Endothelial cell of umbilical vein (primary cell): ENCODE measurements around the gene PLXNB3.

Experiments used
- EZH2 ChIP-seq: IDR thresholded peaks from 2 replicates; pipeline ENCODE4 v1.6.1; 2012; ENCODE audit warnings: borderline replicate concordance, low read depth, mild to moderate bottlenecking, moderate library complexity, low read length, inconsistent platforms; ENCODE audit not compliant: severe bottlenecking
- MAX ChIP-seq: IDR thresholded peaks from 2 replicates; pipeline ENCODE4 v1.6.1; 2011; ENCODE audit not compliant: insufficient read depth, insufficient read length
- POLR2A ChIP-seq: IDR thresholded peaks from 2 replicates; pipeline ENCODE4 v1.6.1; 2012; ENCODE audit warnings: low read depth, mild to moderate bottlenecking, control low read depth, low read length
- POLR2AphosphoS5 ChIP-seq: IDR thresholded peaks from 2 replicates; pipeline ENCODE4 v1.6.1; 2012; ENCODE audit warnings: low read depth, mild to moderate bottlenecking, control low read depth, low read length, moderate library complexity; ENCODE audit not compliant: insufficient read depth
- TF ChIP-seq, protein P1 (sequence below), 2 donors: IDR thresholded peaks; 1 replicate in 1 of 2; 2 replicates in 1 of 2; pipeline ENCODE4 v1.5.1; 2011; ENCODE audit warnings: low read length in 2 of 2, mild to moderate bottlenecking in 2 of 2, moderate library complexity in 2 of 2, control low read depth in 1 of 2, inconsistent platforms in 1 of 2, low read depth in 1 of 2; ENCODE audit not compliant: insufficient read depth in 1 of 2; ENCODE audit errors: extremely low read depth in 1 of 2

GRCh38 chrX:153779891-153780677 lies 16.0 kb downstream of the PLXNB3 start:
- TF ChIP-seq EZH2 = no peak
- no peak for TF ChIP-seq POLR2A
- TF ChIP-seq, protein P1, sequence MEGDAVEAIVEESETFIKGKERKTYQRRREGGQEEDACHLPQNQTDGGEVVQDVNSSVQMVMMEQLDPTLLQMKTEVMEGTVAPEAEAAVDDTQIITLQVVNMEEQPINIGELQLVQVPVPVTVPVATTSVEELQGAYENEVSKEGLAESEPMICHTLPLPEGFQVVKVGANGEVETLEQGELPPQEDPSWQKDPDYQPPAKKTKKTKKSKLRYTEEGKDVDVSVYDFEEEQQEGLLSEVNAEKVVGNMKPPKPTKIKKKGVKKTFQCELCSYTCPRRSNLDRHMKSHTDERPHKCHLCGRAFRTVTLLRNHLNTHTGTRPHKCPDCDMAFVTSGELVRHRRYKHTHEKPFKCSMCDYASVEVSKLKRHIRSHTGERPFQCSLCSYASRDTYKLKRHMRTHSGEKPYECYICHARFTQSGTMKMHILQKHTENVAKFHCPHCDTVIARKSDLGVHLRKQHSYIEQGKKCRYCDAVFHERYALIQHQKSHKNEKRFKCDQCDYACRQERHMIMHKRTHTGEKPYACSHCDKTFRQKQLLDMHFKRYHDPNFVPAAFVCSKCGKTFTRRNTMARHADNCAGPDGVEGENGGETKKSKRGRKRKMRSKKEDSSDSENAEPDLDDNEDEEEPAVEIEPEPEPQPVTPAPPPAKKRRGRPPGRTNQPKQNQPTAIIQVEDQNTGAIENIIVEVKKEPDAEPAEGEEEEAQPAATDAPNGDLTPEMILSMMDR (IDR thresholded peaks at IDR 0.05; ENCODE audit: extremely low read depth in 1 of 2, insufficient read depth in 1 of 2, low read depth in 1 of 2, low read length in 2 of 2) = no peak
- TF ChIP-seq POLR2AphosphoS5 = no peak
- TF ChIP-seq MAX = no peak
